Measurements from ENCODE around the gene DPP6.

- no peak for TF ChIP-seq CTCF (IDR thresholded peaks at IDR 0.05)
- no peak for TF ChIP-seq EZH2 (IDR thresholded peaks at IDR 0.05; ENCODE audit: borderline replicate concordance, insufficient read depth, low read depth, low read length, poor library complexity, severe bottlenecking)
These were observed 236.9 kb downstream of the DPP6 start for GRCh38 chr7:154289119-154289518.

Measured in B cell (primary cell).